Activated T-cell treated with anti-CD3 and anti-CD28 coated beads for 48 hours (primary cell): ENCODE results near the gene SGPL1.
A peak's percentile ranks its signal among the peaks of the same experiment; 100 is the strongest.

Source experiments
- DNase-seq: peaks from one replicate; pipeline ENCODE4 v3.0.0-alpha.2; 2020; ENCODE audit warnings: low read depth

Gene SGPL1

GRCh38 chr10:70780370-70780760, 35.4 kb upstream of the SGPL1 start:
- no peak for DNase-seq

GRCh38 chr10:70780772-70781171, 35.0 kb upstream of the SGPL1 start:
- DNase-seq = no peak

- DNase-seq = no peak
Observed at GRCh38 chr10:70781461-70782051, 34.2 kb upstream of the SGPL1 start.

- no peak for DNase-seq
Observed at GRCh38 chr10:70782086-70782745, 33.5 kb upstream of the SGPL1 start.

- no peak for DNase-seq
Observed at GRCh38 chr10:70782746-70783680, 32.7 kb upstream of the SGPL1 start.

- DNase-seq = no peak
Observed at GRCh38 chr10:70784016-70784415, 31.7 kb upstream of the SGPL1 start.

- no peak for DNase-seq
Observed at GRCh38 chr10:70784471-70784870, 31.3 kb upstream of the SGPL1 start.

GRCh38 chr10:70785190-70785589, 30.6 kb upstream of the SGPL1 start, which contains the start of gene TBATA:
TBATA (minus strand) TSS chr10:70785377; CDS start chr10:70783379, 1,998 bp downstream.
- no peak for DNase-seq

- DNase-seq = peak; percentile 9
Observed at GRCh38 chr10:70786799-70787415, 28.8 kb upstream of the SGPL1 start.

- no peak for DNase-seq
Observed at GRCh38 chr10:70791386-70792039, 24.2 kb upstream of the SGPL1 start.

- no peak for DNase-seq
Observed at GRCh38 chr10:70795613-70796012, 20.1 kb upstream of the SGPL1 start.

- DNase-seq = no peak
Observed at GRCh38 chr10:70797840-70798239, 17.9 kb upstream of the SGPL1 start.

- no peak for DNase-seq
Observed at GRCh38 chr10:70799124-70799523, 16.6 kb upstream of the SGPL1 start.

- no peak for DNase-seq
Observed at GRCh38 chr10:70801854-70802253, 13.9 kb upstream of the SGPL1 start.

GRCh38 chr10:70803775-70804420, 11.8 kb upstream of the SGPL1 start:
- no peak for DNase-seq

- DNase-seq = no peak
Observed at GRCh38 chr10:70804421-70804808, 11.3 kb upstream of the SGPL1 start.

- DNase-seq = no peak
Observed at GRCh38 chr10:70805619-70806215, 10.0 kb upstream of the SGPL1 start.

GRCh38 chr10:70806841-70807240, 8.9 kb upstream of the SGPL1 start:
- no peak for DNase-seq

GRCh38 chr10:70807556-70807955, 8.2 kb upstream of the SGPL1 start:
- no peak for DNase-seq

GRCh38 chr10:70809011-70809611, 6.6 kb upstream of the SGPL1 start:
- no peak for DNase-seq

GRCh38 chr10:70809726-70810125, 6.0 kb upstream of the SGPL1 start:
- DNase-seq = no peak
